Gastroesophageal sphincter (tissue), 3 donors: ENCODE results near the gene ARL14EP.

Source experiments
- CTCF ChIP-seq, 4 experiments: fragments of 200-600 bp in 2 of 4; fragments of 450-650 bp in 2 of 4; sonication (generic) in 1 of 4; IDR thresholded peaks; one replicate each; pipeline ENCODE4 v1.5.1; 2017 to 2019; ENCODE audit warnings: antibody characterized with exemption in 4 of 4, mild to moderate bottlenecking in 2 of 4, moderate library complexity in 2 of 4
- EP300 ChIP-seq: sonication (generic); formaldehyde crosslinking; IDR thresholded peaks from one replicate; pipeline ENCODE4 v1.6.1; 2017; ENCODE audit warnings: antibody characterized with exemption, mild to moderate bottlenecking
- POLR2A ChIP-seq, 2 donors: fragments of 450-650 bp; IDR thresholded peaks; one replicate each; pipeline ENCODE4 v1.6.1; 2017; ENCODE audit warnings: antibody characterized with exemption in 2 of 2, mild to moderate bottlenecking in 2 of 2, moderate library complexity in 1 of 2
- POLR2AphosphoS5 ChIP-seq: sonication (generic); formaldehyde crosslinking; IDR thresholded peaks from one replicate; pipeline ENCODE4 v1.6.1; 2017; ENCODE audit warnings: antibody characterized with exemption

GRCh38 chr11:30313580-30313979, 9.3 kb upstream of the ARL14EP start:
- no peak for TF ChIP-seq EP300
- TF ChIP-seq CTCF (IDR thresholded peaks at IDR 0.05): no peak
- no peak for TF ChIP-seq POLR2AphosphoS5
- TF ChIP-seq POLR2A (IDR thresholded peaks at IDR 0.05): no peak
